ENCODE results near the gene FHAD1.
"Not testable (repeated sequence)": the region's sequence is repeated elsewhere in the genome, so short reads cannot be mapped to it uniquely, and the experiment has no call there.

FHAD1 gene

GRCh38 chr1:15424146-15424667 is 177.2 kb downstream of the FHAD1 start:
- DNase-seq = no peak

DNA sequence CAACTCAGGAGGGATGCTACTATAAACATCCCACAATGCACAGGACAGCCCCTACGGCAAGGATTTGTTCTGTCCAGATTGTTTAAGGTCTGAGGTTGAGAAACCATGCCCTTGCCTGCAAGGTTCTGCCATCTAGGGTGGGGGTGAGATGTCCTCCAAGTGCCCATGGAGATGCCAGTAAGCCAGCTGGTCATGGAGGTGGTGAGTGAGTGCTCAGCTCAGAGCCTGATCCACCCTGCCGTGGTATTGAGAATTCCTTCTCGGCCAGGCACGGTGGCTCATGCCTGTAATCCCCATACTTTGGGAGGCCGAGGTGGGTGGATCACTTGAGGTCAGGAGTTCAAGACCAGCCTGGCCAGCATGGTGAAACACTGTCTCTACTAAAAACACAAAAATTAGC is 178.0 kb downstream of the FHAD1 start:
- no peak for DNase-seq

GRCh38 chr1:15425521-15425920 is 178.5 kb downstream of the FHAD1 start:
- no peak for DNase-seq

GRCh38 chr1:15425958-15426357 is 178.9 kb downstream of the FHAD1 start:
- no peak for DNase-seq

DNA sequence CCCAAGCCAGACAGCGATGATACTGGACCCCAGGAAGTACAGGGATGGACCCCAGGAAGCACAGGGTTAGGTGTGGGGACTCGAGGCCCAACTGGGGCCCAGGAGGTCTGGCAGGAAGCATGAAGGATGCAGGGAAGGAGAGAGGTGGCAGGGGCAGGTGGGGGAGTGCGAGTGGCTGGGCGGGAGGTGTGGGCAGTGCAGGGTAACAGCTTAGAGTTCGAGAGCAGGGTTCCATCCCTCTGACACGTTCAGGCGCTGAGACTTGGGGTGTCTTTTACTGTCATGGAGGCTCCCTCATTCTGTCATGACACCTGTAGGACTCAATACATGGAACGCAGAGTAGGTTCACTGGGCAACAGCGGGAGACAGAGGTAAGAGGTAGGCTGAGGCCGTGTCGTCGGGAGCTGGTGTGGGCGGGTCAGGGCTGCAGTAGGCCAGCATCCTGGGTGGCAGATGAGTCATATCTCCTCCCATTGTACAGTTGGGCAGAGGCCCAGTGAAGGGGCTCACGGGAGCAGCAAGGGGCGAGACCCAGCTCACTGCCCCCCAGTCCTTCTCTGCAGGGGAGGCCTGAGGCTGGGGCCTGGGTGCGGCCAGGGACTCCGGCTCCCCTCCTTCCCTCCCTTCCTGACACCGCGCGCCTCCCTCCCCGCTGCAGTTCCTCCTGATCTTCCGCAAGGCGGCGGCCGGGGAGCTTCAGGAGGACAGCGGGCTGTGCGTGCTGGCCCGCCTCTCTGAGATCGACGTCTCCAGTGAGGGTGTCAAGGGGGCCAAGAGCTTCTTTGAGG is 179.7 kb downstream of the FHAD1 start:
- no peak for DNase-seq

- DNase-seq = no peak
Measured at GRCh38 chr1:15427280-15427666, 180.2 kb downstream of the FHAD1 start.

DNA sequence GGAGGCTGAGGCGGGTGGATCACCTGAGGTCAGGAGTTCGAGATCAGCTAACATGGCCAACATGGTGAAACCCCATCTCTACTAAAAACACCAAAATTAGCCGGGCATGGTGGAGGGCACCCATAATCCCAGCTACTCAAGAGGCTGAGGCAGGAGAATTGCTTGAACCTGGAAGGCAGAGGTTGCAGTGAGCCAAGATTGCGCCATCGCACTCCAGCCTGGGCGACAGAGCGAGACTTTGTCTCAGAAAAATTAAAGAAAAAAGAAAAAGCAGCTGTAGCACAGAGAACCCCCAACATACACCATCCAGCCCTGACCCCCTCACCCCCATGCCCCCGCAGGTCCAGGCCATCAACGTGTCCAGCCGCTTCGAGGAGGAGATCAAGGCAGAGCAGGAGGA is 181.2 kb downstream of the FHAD1 start:
- not testable (repeated sequence) for DNase-seq

DNA sequence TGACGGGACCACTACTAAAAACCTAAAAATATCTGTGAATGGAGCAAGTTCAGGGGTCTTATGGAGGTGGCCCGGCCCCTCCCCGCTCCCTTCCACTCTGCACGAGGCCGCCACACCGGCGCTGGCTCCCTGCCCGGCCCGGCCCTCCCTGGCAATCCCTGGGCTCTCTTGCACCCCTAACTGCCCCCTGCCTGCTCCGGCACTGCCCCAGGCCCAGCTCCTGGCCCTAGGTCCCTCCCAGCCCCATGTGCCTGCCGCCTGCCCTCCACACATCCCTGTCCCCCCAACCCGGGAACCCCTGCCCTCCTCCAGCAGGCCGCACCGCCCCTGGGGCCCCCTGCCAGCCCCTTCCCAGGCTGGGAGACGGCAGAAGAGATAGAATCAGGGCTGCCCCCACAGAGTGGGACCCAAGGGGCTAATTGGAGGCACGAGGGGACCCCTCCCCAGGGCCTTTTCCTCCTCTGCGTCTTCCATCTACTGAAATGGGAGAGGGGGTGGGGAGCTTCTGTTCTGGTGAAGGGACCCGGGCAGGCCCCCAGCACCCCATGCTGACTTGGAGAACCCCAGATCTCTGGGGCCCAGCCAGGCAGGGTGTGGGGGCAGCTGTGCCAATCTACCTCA is 181.9 kb downstream of the FHAD1 start:
- DNase-seq = no peak

GRCh38 chr1:15429701-15430149 is 182.7 kb downstream of the FHAD1 start:
- DNase-seq = no peak

DNA sequence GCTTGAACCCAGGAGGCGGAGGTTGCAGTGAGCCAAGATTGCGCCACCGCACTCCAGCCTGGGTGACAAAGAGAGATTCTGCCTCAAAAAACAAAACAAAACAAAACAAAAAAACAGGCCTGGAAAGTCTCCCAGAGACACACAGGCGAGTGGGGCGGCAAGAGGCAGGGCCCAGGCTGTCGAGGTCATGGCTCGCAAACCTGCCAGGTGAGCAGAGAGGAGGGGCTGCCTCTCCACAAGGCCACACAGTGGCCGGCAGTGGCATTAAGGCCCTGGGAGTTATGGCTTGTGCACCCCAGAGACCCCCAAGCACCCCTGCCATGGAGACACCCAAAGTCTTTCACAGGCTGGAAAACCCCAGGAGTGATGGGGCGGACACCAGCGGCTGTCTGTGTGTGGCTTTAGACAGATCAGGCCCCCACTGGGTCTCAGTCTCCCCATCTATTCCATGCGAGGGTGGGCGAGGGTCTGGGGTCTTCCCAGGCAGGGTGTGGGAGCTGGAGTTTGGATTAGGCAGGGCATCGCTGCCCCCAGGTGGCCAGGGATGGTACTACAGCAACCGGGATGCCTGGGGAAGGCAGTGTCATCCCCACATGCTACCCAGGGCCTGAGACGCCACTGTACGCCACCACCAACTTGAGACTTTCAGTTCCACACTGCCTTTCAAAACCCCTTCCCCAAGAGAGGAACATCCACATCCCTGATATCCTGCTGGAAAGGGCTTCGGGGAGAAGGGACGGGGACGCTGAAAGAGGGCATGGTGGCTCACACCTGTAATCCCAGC is 184.0 kb downstream of the FHAD1 start:
- DNase-seq = peak; percentile 74

GRCh38 chr1:15431571-15431948 is 184.5 kb downstream of the FHAD1 start:
- no peak for DNase-seq

GRCh38 chr1:15432324-15432723 is 185.3 kb downstream of the FHAD1 start:
- no peak for DNase-seq

- no peak for DNase-seq
Measured at GRCh38 chr1:15433471-15433870, 186.4 kb downstream of the FHAD1 start.

GRCh38 chr1:15434739-15435138 is 187.7 kb downstream of the FHAD1 start:
- not testable (repeated sequence) for DNase-seq

- no peak for DNase-seq
Measured at GRCh38 chr1:15435239-15436077, 188.4 kb downstream of the FHAD1 start.

GRCh38 chr1:15436881-15437442 is 189.9 kb downstream of the FHAD1 start:
- DNase-seq = no peak

GRCh38 chr1:15439325-15439724 is 192.3 kb downstream of the FHAD1 start:
- DNase-seq = no peak

DNA sequence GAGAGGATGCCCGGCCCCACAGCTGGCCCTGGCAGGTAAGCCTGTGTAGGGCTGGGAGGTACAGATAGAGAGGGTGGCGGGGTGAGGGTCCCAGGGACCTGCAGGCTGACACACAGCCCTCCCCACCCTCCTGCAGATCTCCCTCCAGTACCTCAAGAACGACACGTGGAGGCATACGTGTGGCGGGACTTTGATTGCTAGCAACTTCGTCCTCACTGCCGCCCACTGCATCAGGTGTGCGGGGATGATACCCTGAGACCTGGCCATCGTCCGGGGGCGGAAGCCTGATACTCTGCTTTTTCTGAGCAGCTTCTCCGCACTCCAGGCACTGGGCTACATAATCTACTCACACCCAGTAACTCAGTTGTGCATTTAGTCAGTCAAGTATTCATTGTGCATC is 193.3 kb downstream of the FHAD1 start:
- DNase-seq = no peak

DNA sequence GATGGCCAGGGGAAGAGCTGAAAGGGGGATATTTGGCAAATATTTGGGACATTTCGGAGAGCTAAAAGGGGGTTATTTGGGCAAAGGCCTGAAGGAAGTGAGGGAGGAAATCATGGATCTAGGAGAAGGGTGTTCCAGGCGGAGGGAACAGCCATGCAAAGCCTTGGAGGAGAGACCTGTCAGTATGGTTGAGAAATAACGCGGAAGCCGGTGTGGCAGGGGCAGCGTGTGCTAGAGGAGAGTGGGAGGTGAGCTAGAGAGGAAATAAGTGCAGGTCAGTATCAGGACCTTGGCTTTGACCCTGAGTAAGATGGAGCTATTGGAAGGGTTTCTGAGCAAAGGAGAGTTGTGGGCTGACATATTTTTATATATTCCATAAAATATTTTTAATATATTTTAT is 194.2 kb downstream of the FHAD1 start:
- DNase-seq = no peak

DNA sequence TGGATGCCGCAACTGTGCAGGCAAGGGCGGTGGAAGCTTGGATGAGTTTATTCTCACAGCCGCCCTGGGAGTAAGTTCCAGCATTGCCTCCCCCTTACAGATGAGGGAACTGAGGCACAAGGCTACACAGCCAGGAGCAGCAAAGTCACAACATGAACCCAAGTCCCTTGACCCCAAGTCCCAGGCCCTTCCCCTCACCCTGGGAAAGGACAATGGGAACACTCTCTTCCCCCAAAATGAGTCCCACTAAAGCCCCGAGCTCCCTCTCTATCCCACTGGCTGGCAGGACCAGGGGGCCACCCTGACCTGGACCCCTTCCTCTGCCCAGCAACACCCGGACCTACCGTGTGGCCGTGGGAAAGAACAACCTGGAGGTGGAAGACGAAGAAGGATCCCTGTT is 195.1 kb downstream of the FHAD1 start:
- no peak for DNase-seq

GRCh38 chr1:15442759-15443158 is 195.7 kb downstream of the FHAD1 start:
- DNase-seq = no peak

DNA sequence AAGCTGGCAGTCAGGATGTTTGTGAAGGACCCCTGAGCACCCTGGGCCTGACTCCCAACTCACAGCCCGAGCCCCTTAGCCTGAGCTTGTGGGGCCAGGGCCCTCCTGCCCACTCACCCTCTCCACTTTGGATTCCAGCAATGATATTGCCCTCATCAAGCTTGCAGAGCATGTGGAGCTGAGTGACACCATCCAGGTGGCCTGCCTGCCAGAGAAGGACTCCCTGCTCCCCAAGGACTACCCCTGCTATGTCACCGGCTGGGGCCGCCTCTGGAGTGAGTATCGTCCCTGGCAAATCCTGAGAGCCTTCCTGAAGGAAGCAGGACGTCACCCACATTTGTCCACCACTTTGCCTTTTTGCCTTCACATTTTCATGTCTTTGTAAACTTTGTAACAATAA is 196.3 kb downstream of the FHAD1 start:
- DNase-seq = no peak

All from activated CD4-positive, alpha-beta T cell treated with anti-CD3 and anti-CD28 coated beads, Interleukin-2, amount 50 U/mL, for 16 hours (primary cell).